Measurements from ENCODE around the gene ZBTB20.
"Not testable (repeated sequence)": the region's sequence is repeated elsewhere in the genome, so short reads cannot be mapped to it uniquely, and the experiment has no call there.

ZBTB20 gene

DNA sequence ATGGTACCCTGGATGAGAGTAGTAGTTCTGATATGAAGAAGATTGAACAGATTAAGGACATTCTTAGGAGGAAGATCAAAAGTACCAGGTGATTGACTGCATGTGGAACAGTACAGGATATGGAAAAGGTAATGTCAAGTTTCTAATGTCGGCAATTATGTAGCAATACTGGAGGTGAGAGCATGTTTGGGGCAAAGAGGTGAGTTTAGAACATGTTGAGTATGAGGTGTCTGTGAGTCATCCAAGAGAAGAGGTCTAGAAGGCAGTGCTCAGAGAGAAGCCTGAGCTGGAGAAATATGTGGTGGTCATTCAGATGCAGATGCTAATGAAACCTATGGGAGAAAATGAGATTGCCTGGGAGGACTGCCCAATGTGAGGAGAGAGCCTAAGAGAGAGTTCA lies 305.6 kb downstream of the ZBTB20 start:
- FAIRE-seq, result no peak

DNA sequence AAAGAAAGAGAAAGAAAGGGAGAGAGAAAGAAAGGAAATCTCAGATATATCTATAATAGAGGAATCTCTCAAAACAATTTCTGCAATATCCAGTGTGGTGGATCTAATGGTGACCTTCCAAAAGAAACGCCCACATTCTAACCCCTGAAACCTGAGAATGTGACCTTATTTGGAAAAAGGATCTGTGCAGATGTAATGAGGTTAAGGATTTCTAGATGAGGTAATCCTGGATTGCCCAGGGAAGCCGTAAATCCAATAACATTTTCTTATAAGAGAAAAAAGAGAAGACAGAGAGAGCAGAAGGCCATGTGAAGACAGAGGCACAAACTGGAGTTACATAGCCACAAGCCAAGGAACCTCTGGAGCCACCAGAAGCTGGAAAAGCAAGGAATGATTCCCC lies 307.6 kb downstream of the ZBTB20 start:
- no peak for FAIRE-seq
- DNase-seq (ENCODE audit: low spot score), result no peak

More for the DNA sequence above, 305.6 kb downstream of the ZBTB20 start:
- no peak for DNase-seq (ENCODE audit: low spot score)

DNA sequence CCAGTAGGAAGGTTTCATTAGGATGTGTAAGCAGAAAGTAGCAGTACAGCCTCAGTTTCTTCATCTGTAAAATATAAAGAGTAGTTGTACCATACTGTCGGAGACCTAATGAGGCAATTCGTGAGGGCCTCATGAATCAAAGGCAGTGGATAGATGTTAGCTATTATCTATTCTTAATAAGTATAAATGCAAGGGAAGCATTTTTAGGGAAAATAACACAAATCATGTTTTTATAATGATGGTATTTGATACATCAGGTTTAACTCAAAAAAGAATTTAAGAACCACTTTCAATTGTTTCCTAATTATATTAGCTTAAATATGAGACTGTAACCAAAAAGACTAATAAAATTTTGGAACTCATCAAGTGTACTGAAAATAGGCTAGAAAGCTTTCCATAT lies 309.1 kb downstream of the ZBTB20 start:
- DNase-seq (ENCODE audit: low spot score), result no peak
- FAIRE-seq, result no peak

DNA sequence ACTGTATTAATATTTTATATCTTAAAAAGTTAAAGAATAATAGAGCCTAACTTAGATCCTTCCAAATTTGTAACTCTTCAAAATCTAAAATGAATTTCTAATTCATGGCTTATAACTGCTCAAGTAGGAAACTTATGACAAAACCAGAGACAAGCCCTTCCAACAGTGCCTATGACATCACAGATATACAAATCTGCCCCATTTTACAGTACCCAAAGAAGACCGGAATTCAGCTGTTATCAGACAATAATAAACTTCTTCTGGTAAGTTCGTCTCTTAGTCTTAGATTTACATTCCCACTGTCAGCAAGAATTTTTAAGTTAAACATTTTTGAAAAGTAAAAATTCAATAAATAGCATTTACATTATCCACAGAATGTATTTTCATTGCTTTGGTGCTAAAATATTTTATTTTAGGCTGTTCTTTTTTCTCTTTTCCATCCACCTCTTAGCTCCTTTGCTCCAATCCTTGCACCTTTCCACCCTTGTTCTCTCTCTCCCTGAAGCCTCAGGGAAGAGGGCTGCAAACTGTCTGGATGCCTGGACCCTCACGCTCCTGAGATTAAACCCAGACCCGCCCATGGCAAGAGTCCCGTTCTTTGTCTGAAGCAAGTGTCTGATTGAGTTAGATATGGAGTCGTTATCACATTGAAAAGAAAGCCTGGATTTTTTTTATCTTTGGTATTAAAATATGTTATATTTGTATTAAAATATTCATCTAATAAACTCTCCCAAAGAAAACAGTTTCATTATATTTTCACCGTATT lies 312.7 kb downstream of the ZBTB20 start:
- no peak for FAIRE-seq
- DNase-seq (ENCODE audit: low spot score), result no peak

DNA sequence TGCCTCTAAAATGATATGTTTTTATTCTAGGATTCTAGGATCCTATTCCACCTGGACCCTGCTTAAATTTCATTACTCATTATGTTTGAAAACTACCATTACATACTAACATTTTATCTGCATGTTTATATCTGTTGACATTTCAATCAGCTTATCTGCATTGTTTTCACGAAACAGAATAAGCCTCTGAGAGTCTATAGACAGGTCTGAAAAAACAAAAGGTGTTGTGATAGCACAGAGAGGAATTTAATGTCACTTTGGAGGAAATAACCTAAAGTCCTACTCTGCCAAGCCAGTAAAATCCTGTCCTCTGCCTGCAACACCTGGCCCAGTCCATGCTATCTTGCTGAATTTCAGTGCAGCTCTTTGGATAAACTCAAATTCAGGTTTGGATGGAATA lies 315.2 kb downstream of the ZBTB20 start:
- FAIRE-seq, result no peak
- DNase-seq (ENCODE audit: low spot score), result no peak

DNA sequence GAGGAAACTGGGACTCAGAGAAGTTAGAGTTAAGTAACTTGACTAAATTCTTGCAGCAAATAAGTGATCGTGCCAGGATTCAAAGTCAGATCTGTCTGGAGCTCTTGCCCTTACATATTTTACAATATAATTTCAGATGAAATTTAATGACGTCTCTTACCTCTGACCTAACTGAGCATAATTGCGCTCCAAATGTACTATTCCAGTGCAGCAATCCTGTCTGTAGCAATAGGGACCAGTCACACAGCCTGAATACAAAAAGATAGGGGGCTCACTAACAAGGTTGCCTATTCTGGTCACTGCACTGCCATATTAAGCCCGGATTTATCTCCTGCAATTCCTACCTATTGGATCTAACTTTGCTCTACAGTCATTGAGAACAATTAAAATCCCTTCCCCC lies 316.4 kb downstream of the ZBTB20 start:
- DNase-seq (ENCODE audit: low spot score) (no peak), FAIRE-seq (no peak)

DNA sequence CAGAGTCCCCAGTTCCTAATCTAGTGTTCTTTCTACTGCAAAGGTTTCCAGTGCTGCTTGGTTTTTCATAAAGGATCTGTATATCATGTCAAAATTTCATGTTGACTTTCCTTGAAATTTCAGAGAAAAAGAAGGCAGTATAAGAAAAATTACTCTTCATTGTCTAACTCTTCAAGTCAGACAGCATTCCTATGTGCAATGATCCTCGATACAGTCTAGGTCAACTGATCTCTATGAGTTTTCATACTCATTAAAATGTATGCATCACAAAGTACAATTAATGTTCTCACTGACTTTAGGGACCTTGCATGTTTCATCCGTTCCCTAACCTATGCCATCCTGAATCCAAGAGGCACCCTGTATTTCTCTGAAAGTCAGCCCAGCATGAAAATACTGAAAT lies 317.3 kb downstream of the ZBTB20 start:
- DNase-seq (ENCODE audit: low spot score) (no peak), FAIRE-seq (no peak)

DNA sequence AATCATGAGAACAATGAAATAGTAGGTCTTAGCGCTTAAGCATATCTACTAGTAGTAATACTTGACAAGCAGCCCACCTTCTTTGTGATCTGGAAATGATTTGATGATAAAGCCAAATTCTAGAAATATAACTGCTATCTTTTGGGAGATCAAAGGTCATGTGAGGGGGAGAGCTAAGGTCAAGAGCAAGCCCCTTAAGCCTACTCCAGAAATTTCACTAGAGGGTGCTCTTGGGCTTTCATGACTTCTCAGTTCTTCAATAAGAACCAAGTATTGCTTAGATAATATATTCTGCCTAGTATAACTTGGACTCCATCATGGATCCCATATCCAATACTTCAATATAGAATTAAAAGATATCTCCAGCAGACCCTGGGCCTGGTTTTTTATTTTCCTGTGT lies 319.6 kb downstream of the ZBTB20 start:
- DNase-seq (ENCODE audit: low spot score) (peak; percentile 39), FAIRE-seq (peak; percentile 24)

DNA sequence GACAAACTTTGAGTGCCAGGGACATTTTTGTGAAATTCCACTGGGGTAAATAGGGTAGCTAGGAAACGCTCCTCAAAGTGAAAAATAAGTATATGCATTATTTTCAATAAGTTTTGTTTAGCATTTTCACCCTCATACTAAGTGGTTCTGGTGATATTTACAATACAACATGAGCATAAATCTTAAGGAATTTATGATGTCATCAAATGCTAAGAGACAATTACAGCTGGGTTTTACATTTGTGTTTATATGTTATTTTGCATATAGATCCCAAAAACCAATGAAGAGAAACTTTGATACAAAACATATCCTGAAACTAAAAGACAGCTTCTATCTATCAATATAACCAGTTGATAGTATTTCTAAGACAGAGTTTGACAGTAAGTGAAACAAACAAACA lies 323.1 kb downstream of the ZBTB20 start:
- FAIRE-seq, result no peak
- DNase-seq (ENCODE audit: low spot score), result no peak

DNA sequence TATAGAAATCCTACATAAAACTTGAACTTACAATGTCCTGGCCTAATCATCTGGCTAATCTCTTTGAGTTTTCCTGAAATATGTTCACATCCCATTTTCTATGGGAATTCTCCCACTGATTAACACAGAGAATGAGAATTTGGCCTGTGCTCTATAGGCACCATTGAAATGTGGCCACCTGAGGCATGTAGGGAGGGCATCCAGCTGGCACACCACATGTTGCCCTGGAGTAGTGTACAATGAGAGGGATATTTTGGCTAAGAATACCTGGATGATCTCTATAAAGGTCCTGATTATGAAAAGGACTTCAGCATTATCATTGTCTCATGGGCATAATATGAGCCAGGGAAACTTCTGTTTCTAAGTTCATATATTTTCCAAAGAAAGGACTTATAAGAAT lies 324.0 kb downstream of the ZBTB20 start:
- no peak for FAIRE-seq

DNA sequence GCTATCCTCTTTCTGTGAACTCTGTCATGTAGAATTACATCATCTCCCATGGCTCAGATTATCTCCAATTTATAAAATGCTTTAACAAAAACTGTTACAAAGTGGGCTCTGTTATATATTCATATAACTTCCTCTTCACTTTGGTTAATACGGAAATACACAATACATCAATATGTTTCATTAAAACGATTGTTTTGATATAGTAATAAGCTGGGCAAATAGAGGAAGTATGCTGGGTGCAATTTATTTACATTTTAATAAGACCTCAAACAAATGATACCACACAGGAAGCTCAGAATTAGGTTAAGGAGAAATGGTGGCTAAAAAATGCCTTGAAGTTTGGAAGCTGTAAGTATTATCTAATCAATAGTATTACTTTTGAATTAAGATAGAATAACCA lies 331.0 kb downstream of the ZBTB20 start:
- FAIRE-seq (no peak), DNase-seq (ENCODE audit: low spot score) (no peak)

More for the DNA sequence above, 324.0 kb downstream of the ZBTB20 start:
- DNase-seq (ENCODE audit: low spot score), result no peak

DNA sequence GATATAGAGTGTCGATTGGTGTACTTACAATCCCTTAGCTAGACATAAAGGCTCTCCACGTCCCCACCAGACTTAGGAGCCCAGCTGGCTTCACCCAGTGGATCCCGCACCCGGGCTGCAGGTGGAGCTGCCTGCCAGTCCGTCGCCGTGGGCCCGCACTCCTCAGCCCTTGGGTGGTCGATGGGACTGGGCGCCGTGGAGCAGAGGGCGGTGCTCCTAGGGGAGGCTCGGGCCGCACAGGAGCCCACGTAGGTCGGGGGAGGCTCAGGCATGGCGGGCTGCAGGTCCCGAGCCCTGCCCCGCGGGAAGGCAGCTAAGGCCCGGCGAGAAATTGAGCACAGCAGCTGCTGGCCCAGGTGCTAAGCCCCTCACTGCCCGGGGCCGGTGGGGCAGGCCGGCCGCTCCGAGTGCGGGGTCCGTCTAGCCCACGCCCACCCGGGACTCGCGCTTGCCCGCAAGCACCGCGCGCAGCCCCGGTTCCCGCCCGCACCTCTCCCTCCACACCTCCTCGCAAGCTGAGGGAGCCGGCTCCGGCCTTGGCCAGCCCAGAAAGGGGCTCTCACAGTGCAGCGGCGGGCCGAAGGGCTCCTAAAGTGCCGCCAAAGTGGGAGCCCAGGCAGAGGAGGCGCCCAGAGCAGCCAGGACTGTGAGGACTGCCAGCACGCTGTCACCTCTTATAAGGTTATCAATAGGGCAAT lies 334.4 kb downstream of the ZBTB20 start:
- FAIRE-seq; DNase-seq (ENCODE audit: low spot score): not testable (repeated sequence)

DNA sequence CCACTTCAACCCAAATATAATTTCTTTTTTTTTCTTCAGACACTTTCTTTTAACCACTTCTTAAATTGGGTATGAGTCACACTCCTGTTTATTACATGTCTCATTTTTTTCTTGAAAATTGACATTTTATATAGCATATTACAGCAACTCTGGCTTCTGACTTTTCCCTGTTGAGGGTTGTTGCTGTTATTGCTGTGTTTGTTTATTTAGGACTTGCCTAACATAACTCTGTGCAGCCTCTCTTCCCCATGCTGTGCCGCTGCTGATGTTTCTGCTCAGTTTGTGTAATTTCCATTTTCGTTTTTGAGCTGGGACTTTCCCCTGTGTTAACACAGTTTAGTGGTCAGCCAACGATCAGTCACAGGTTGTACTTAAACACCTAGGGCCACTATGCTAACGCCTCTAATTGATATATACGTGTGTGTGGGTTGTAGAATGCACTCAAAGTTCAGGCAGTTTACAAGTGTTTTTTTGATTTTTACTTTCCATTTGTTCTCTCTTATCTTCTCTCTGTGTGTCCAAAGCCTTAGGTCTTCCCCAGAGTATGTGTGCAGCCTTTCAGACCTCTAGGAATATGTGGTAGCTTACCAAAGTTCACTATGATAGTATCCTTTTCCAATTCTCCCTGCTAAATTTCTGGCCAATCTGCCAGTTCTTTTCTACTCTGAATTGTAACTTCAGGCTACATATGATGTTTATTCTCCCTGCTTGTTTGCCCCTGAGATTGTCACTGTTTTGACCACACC lies 337.2 kb downstream of the ZBTB20 start:
- DNase-seq (ENCODE audit: low spot score) (no peak), FAIRE-seq (no peak)

DNA sequence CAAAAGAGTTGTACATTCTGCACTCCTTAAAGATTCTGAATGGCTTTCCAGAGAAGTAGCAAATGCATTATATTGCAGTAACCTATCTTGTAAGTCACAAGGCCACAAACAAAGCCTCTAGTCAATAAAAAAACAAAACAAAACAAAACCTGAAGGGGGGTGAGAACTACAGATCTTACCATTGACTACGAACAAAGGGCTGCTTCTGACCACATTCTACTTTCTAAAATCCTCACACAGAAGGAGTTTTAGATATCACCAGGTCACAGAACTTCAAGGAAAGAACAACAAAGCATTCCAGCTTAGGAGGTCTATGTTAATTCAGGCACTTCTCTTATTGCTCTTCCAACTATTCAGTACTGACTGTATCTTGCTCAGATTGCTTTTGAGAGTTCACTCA lies 343.0 kb downstream of the ZBTB20 start:
- no peak for FAIRE-seq
- no peak for DNase-seq (ENCODE audit: low spot score)

DNA sequence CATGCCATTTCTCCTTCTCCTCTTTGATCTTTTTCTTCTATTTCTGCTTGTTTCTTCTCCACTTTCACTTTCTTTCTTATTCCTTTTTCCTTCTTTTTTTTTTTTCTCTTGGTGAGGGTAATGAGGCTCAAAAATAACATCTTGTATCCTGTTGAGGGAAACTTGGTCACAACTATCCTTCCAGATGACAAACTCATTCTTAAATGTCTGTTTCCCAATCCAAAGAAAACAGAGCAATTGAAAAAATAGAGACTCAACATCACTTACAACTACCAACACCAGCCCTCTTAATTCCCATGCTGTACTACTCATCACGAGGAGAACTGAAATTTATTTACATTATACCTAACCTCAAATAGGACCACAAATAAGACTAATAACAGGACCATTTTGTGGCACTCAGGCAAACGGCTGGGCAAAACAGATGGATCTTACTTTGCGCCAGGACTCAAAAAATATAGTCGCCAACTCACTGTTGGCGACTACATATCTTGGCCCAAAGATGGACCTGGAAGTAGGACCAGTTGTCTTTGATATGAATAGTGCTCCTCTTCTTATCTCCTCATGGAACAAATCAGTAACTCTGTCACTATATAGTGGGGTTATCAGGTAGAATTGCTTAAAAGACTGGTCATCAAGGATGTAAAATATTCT lies 343.9 kb downstream of the ZBTB20 start:
- no peak for FAIRE-seq
- DNase-seq (ENCODE audit: low spot score), result no peak

DNA sequence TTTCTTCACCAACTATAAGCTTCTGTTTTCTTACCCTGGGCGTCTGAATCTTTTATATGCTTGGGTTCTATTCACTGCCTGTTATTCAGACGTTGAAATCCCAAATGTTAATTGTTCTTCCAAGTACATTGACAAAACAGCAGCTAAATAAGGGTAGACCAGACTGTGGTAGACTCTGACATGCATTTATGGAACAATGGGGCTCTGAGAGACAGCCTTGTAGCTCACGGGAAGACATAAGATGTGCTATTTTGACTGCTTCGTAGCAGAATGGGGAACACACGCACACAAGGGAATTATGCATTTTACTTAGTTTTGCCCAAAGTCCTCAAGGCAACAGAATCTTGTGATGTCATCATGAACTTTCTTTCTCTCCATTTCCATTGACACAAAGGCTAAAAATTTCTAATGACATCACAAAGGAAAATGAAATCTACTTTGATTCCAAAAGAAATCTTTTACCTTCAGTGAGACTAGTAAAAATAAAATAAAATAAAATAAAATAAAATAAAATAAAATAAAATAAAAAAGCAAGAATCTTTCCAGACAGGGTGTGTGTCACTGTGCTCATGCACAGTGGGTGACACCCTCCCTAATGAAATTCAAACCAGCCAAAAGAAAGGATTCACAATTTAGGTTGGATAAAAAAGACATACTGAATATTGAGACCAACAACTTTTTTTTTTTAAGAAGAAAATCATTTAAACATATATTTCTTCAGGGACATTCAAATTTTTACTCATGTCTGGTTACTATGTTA lies 346.6 kb downstream of the ZBTB20 start:
- FAIRE-seq, result no peak
- no peak for DNase-seq (ENCODE audit: low spot score)

DNA sequence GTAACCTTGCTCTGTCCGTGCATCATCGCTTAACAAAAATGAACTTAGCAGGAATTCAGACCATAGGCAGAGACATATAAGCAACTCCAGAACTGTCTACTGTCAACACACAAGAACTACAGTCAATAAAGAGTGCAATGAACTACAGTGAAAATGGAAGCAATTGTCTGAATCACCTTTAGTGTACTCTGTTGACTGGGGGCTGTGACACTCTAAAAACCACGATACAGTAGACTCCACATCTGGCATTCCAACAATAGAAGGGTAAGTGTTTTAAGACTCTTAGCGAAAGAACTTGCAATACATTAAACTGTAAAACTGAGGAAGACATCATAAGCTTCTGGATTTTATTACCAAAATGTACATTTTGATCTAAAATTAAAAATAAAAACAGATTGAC lies 347.3 kb downstream of the ZBTB20 start:
- FAIRE-seq, result peak; percentile 53
- DNase-seq (ENCODE audit: low spot score), result no peak

DNA sequence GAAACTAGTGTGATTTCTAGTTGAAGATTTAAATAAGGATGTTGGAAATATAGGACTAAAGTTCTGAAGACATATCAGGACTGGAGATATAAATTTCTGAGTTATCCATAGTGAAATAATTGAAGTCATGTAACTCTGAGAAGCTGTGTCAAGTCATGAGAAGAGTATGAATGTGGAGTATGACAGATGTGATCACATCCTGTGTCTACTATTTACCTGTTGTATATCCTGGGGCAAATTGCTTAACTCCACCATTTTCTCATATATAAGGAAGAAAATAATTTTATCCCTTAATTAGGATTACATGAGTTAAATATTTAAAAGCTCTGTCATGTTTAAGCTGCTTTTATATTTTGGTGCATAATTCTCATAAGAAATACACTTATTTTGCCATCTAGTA lies 350.3 kb downstream of the ZBTB20 start:
- DNase-seq (ENCODE audit: low spot score), result no peak
- no peak for FAIRE-seq

DNA sequence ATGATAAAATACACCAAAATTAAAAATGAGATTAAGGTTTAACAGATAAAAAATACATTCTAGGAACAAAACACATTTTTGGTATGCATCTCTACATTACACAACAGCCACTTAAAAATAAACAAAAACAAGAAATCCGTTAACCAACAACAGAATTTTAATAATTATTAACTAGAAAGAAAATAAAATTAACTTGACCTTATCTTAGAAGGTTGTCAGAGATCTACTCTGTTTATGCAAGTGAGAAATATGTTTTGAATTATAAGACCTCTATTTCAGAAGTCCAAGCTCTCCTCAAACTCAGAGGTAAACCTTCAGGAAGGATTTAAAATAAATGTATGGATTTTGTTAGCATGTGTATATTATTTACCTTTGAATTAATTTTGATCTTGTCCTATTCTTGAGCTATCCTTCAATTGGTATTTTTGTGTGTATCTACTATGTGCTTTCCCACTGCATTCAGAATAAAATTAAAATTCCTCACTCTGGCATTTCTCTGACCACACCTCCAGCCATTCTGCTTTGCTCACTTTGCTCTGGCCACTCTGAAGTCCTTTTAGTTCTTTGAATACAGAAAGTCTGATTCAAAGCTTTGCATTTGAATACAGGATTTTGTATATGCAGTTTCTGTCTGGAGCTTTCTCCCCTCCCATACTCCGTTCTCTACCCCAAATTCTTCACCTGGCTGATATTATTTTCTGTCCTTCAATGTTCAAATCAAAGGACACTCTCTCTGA lies 352.0 kb downstream of the ZBTB20 start:
- DNase-seq (ENCODE audit: low spot score) (no peak), FAIRE-seq (no peak)

DNA sequence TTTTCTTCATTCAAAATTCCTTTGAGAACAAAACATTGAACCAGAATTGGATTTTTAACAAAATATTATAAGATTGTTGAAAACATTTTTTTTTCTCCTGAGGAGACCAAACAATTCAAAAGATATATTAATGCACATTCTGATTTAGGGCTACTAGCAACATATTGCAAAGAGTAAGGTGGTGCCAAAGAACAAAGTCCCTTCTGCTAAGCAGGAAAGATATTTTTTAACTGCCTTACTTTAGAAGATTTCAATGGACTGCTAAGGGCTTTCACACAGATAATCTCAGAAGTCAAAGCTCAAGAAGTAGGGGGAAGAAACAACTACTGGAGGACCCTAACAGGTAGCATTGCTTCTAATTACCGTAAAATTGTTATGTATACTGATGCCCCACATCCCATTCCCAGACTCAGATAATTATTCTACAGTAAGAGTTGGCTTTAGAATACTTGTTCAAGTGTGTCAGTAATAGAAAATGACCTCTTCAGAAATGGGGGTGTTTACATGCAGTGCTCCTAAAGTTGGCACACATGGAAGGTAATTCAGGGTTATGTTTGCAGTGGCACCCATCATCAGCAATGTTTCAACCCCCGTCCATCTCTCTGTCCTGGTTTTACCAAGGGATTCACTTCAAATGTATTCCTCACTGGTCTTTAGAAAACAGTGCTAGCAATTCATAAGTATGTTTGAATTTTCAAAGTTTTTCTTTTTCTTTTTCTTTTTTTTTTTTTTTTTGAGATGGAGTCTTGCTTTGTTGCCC lies 354.7 kb downstream of the ZBTB20 start:
- no peak for FAIRE-seq
- no peak for DNase-seq (ENCODE audit: low spot score)
